A673 (cell line): ENCODE results near the gene FBXL19. TPM values are rescaled to one million over a fixed set of nuclear protein-coding genes. Genes with fewer than 3 reads are reported as not detected.

Source experiments
- BruUV-seq: library from RNA; stranded (reverse); fragments of 400-500 nt; replicated peaks from 2 replicates; lab custom pipeline; 2021; lab: Mats Ljungman, UMichigan
- CTCF ChIA-PET: fragments of 300-600 bp; sonication (Branson Sonifier 250); formaldehyde crosslinking; loops from one replicate; lab custom pipeline; 2022; ENCODE audit warnings: antibody characterized with exemption; lab: Charles Lee
- POLR2A ChIA-PET: fragments of 300-600 bp; sonication (Branson Sonifier 250); formaldehyde crosslinking; loops from one replicate; lab custom pipeline; 2022; ENCODE audit warnings: antibody characterized with exemption; ENCODE audit not compliant: low non-redundant PET; lab: Charles Lee
- DNase-seq: peaks from one replicate; pipeline ENCODE4 v3.0.0-alpha.2; 2015; ENCODE audit warnings: low spot score
- H3K27ac ChIP-seq: fragments of 200-600 bp; sonication (generic); 2 replicates; pipeline ENCODE4 v1.5.1; 2016; ENCODE audit warnings: mixed run types, low read depth, mild to moderate bottlenecking, mixed read lengths, antibody characterized with exemption, low read length; ENCODE audit not compliant: poor library complexity, severe bottlenecking
- H3K27me3 ChIP-seq: fragments of 200-600 bp; sonication (generic); replicated peaks from 2 replicates; pipeline ENCODE4 v1.6.1; 2017; ENCODE audit warnings: mixed run types, low read depth, mild to moderate bottlenecking, mixed read lengths, antibody characterized with exemption, low read length; ENCODE audit not compliant: insufficient read depth, poor library complexity
- H3K36me3 ChIP-seq: fragments of 200-600 bp; sonication (generic); 2 replicates; pipeline ENCODE4 v1.6.1; 2016; ENCODE audit warnings: mixed run types, mild to moderate bottlenecking, mixed read lengths, antibody characterized with exemption, low read length; ENCODE audit not compliant: insufficient read depth, poor library complexity, severe bottlenecking
- H3K4me1 ChIP-seq: fragments of 200-600 bp; sonication (generic); 2 replicates; pipeline ENCODE4 v1.6.1; 2017; ENCODE audit warnings: mixed run types, mild to moderate bottlenecking, mixed read lengths, antibody characterized with exemption, low read length; ENCODE audit not compliant: insufficient read depth, poor library complexity, severe bottlenecking
- H3K4me3 ChIP-seq: fragments of 200-600 bp; sonication (generic); 2 replicates; pipeline ENCODE4 v1.5.1; 2016; ENCODE audit warnings: low read depth, mixed run types, mild to moderate bottlenecking, mixed read lengths, low read length; ENCODE audit not compliant: poor library complexity, severe bottlenecking
- H3K9me3 ChIP-seq: fragments of 200-600 bp; sonication (generic); 2 replicates; pipeline ENCODE4 v1.6.1; 2016; ENCODE audit warnings: mixed run types, low read depth, mild to moderate bottlenecking, mixed read lengths, antibody characterized with exemption, low read length; ENCODE audit not compliant: poor library complexity, severe bottlenecking
- CTCF ChIP-seq: fragments of 300-800, 200-600 bp; sonication (generic); conservative IDR thresholded peaks from 2 replicates; pipeline ENCODE4 v1.5.1; 2017; ENCODE audit warnings: low read depth, mild to moderate bottlenecking, antibody characterized with exemption, low read length, moderate library complexity, mixed read lengths
- EZH2 ChIP-seq: fragments of 200-600 bp; sonication (generic); IDR thresholded peaks from 2 replicates; pipeline ENCODE4 v1.6.1; 2017; ENCODE audit warnings: borderline replicate concordance, low read depth, mild to moderate bottlenecking, mixed read lengths, antibody characterized with exemption, low read length; ENCODE audit not compliant: poor library complexity, severe bottlenecking
- intact Hi-C: fragments of 100-400 bp; cut with micrococcal nuclease; formaldehyde crosslinking; loops from one replicate; pipeline ENCODE4 v1.10.0; 2022; ENCODE audit not compliant: unreplicated experiment
- total RNA-seq: library from RNA; stranded (reverse); gene quantifications from 2 replicates; pipeline ENCODE4 v1.2.3, GENCODE V29; 2021

FBXL19 gene
- total RNA-seq, 1 experiment from 2014 or later: 39.3 TPM

- no peak overlapping the region for H3K4me3 ChIP-seq
- intact Hi-C loops: no loop called here
- no peak for TF ChIP-seq CTCF
- no peak for TF ChIP-seq EZH2
- peaks cover 7% of the 10 kb centered on the region for H3K4me1 ChIP-seq
- no peaks in the 10 kb centered on the region for H3K27me3 ChIP-seq
- ChIA-PET CTCF (no interaction called here), POLR2A (no interaction called here)
- no peaks in the 10 kb centered on the region for H3K9me3 ChIP-seq
- no peak overlapping the region for H3K27ac ChIP-seq
- DNase-seq: no peak
- BruUV-seq: no TSS peak
- peaks cover 22% of the 10 kb centered on the region for H3K36me3 ChIP-seq
Measured at GRCh38 chr16:30946671-30947540, 23.5 kb downstream of the FBXL19 start.

DNA sequence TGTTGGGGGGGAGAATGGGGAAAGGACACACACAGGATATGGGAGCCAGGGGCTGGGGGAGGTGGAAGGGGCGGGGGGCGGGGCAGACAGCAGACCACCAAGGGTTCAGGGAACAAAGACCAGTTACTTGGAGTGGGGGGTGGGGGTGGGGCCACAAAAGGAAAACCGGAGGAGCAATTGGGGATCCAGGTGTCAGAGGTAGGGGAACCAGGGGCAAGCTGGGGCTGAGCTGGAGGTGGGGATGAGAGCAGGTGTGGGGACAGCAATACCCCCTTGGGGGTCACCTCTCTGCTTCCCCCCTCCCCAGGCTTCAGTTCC is 24.1 kb downstream of the FBXL19 start:
- intact Hi-C loops: no loop called here
- Histone ChIP-seq H3K4me1 (peaks cover 7% of the 10 kb centered on the region), H3K9me3 (no peaks in the 10 kb centered on the region), H3K36me3 (peaks cover 17% of the 10 kb centered on the region), H3K27ac (no peak overlapping the region), H3K4me3 (no peak overlapping the region), H3K27me3 (no peaks in the 10 kb centered on the region)
- ChIA-PET CTCF (no interaction called here), POLR2A (no interaction called here)
- no TSS peak for BruUV-seq
- no peak for TF ChIP-seq EZH2
- TF ChIP-seq CTCF: no peak
- no peak for DNase-seq

- TSS peak; percentile 48 for BruUV-seq
- intact Hi-C loops: no loop called here
- H3K27me3 ChIP-seq: no peaks in the 10 kb centered on the region
- no peaks in the 10 kb centered on the region for H3K9me3 ChIP-seq
- H3K27ac ChIP-seq: peak overlapping the region; percentile 77
- H3K4me3 ChIP-seq: peak overlapping the region; percentile 87
- ChIA-PET CTCF (no interaction called here), POLR2A (no interaction called here)
- H3K4me1 ChIP-seq: peaks cover 7% of the 10 kb centered on the region
- TF ChIP-seq CTCF: no peak
- no peak for TF ChIP-seq EZH2
- peaks cover 12% of the 10 kb centered on the region for H3K36me3 ChIP-seq
- DNase-seq: peak; percentile 99
Measured at GRCh38 chr16:30947859-30948666, 24.7 kb downstream of the FBXL19 start.
